K562 (cell line): Measurements from ENCODE around the gene SLC7A6. TPM values are rescaled to one million over a fixed set of nuclear protein-coding genes. Genes with fewer than 3 reads are reported as not detected.

Source experiments
- ATAC-seq: fragments of 200-7000 bp; cut with Tn5 transposase; 3 replicates; pipeline ENCODE4 v1.9.1; 2020; ENCODE audit warnings: moderate library complexity
- BruUV-seq: library from RNA; stranded (reverse); fragments of 400-500 nt; replicated peaks from 2 replicates; lab custom pipeline; 2021; lab: Mats Ljungman, UMichigan
- CTCF ChIA-PET: fragments of 300-600 bp; formaldehyde crosslinking; extraction: SDS; loops from one replicate; lab custom pipeline; 2021; ENCODE audit warnings: low intra/inter-chr PET ratio; lab: Yijun Ruan, JAX
- POLR2A ChIA-PET: fragments of 300-600, 350-650 bp; sonication (Branson Sonifier 250); formaldehyde crosslinking; extraction: SDS; loops from one replicate; lab custom pipeline; 2021; ENCODE audit warnings: antibody characterized with exemption, inconsistent platforms; lab: Yijun Ruan, JAX
- DNase-seq, 4 experiments: peaks; one replicate each; pipeline versions ENCODE4 v3.0.0 to v3.0.0-alpha.2; 2011 to 2018; ENCODE audit warnings: low spot score in 3 of 4, mixed read lengths in 3 of 4; ENCODE audit errors: extremely low read depth in 1 of 4
- FAIRE-seq: peaks from 2 replicates; lab custom pipeline; 2011; peaks lifted over from hg19 to GRCh38; lab: Jason Lieb, UNC
- H2AFZ ChIP-seq: 2 replicates; pipeline ENCODE4 v1.6.0; 2011; ENCODE audit warnings: low read depth, low read length, control low read depth, inconsistent platforms
- H3K27ac ChIP-seq: fragments of 200-600 bp; 3 replicates; pipeline ENCODE4 v1.8.0; 2011; ENCODE audit warnings: low read depth, mild to moderate bottlenecking, control low read depth, inconsistent platforms, low read length, moderate library complexity, mixed read lengths; ENCODE audit errors: extremely low read depth
- H3K27me3 ChIP-seq, 2 experiments: fragments of 300-600 bp in 1 of 2; 2 replicates in 1 of 2; 3 replicates in 1 of 2; pipeline versions ENCODE4 v1.6.0 to v1.8.0; 2011; ENCODE audit warnings: inconsistent platforms in 2 of 2, low read length in 2 of 2, mild to moderate bottlenecking in 1 of 2, mixed read lengths in 1 of 2, moderate library complexity in 1 of 2; ENCODE audit not compliant: control insufficient read depth in 2 of 2, insufficient read depth in 2 of 2
- H3K36me3 ChIP-seq: fragments of 300-600 bp; 3 replicates; pipeline ENCODE4 v1.8.0; 2011; ENCODE audit warnings: mild to moderate bottlenecking, low read length, inconsistent platforms; ENCODE audit not compliant: control insufficient read depth, insufficient read depth
- H3K4me1 ChIP-seq, 2 experiments: fragments of 200-600 bp in 1 of 2; replicated peaks in 1 of 2; 2 replicates in 1 of 2; 3 replicates in 1 of 2; pipeline versions ENCODE4 v1.5.1 to v1.8.0; 2011; ENCODE audit warnings: inconsistent platforms in 2 of 2, low read length in 2 of 2, mild to moderate bottlenecking in 1 of 2, mixed read lengths in 1 of 2, moderate library complexity in 1 of 2; ENCODE audit not compliant: control insufficient read depth in 2 of 2, insufficient read depth in 2 of 2
- H3K4me2 ChIP-seq: 2 replicates; pipeline ENCODE4 v1.6.1; 2011; ENCODE audit warnings: low read length, control low read depth, inconsistent platforms, mixed read lengths; ENCODE audit not compliant: insufficient read depth
- H3K4me3 ChIP-seq: fragments of 200-600 bp; sonication (generic), shearing (Covaris generic); 2 replicates; pipeline ENCODE4 v1.5.1; 2016; ENCODE audit warnings: control low read depth, inconsistent platforms
- H3K79me2 ChIP-seq: fragments of 200-600 bp; 3 replicates; pipeline ENCODE4 v1.8.0; 2011; ENCODE audit warnings: low read length, inconsistent platforms; ENCODE audit not compliant: control insufficient read depth, insufficient read depth
- H3K9ac ChIP-seq, 2 experiments: 2 replicates each; pipeline versions ENCODE4 v1.6.0 to v1.6.1; 2011; ENCODE audit warnings: low read depth in 2 of 2, low read length in 2 of 2, control low read depth in 1 of 2, inconsistent platforms in 1 of 2, mild to moderate bottlenecking in 1 of 2, mixed read lengths in 1 of 2; ENCODE audit not compliant: insufficient read depth in 1 of 2
- H3K9me1 ChIP-seq: one replicate; pipeline ENCODE4 v1.6.0; 2011; ENCODE audit warnings: inconsistent platforms, mild to moderate bottlenecking, low read length, moderate library complexity; ENCODE audit not compliant: control insufficient read depth, insufficient read depth
- H3K9me3 ChIP-seq: replicated peaks from 2 replicates; pipeline ENCODE4 v1.5.1; 2011; ENCODE audit warnings: low read depth, low read length, inconsistent platforms; ENCODE audit not compliant: control insufficient read depth, insufficient read depth
- H4K20me1 ChIP-seq: replicated peaks from 2 replicates; pipeline ENCODE4 v1.6.1; 2011; ENCODE audit warnings: low read length, inconsistent platforms, mixed read lengths; ENCODE audit not compliant: control insufficient read depth, insufficient read depth
- ARHGAP35 ChIP-seq: fragments of 450-650 bp; IDR thresholded peaks from 2 replicates; pipeline ENCODE4 v1.6.1; 2018; ENCODE audit not compliant: partially characterized antibody
- ATF1 ChIP-seq, 2 experiments: fragments of 450-650 bp in 1 of 2; IDR thresholded peaks; 2 replicates each; pipeline ENCODE4 v1.6.1; 2016; ENCODE audit warnings: missing compliant biosample characterization in 1 of 2, missing genetic modification characterization in 1 of 2
- CBX3 ChIP-seq, 2 experiments: IDR thresholded peaks; 1 replicate in 1 of 2; 2 replicates in 1 of 2; pipeline ENCODE4 v1.6.1; 2012; ENCODE audit warnings: inconsistent platforms in 2 of 2, low read length in 2 of 2, borderline replicate concordance in 1 of 2, control low read depth in 1 of 2
- SAP30 ChIP-seq: fragments of 200-600 bp; sonication (generic); IDR thresholded peaks from 2 replicates; pipeline ENCODE4 v1.6.1; 2012; ENCODE audit warnings: borderline replicate concordance, low read depth, mild to moderate bottlenecking, moderate library complexity, low read length, control low read depth, inconsistent platforms; ENCODE audit not compliant: insufficient read depth, poor library complexity, severe bottlenecking
- WGBS: fragments of 100-300 bp; shearing (Covaris generic); methylation state at CpG from one replicate; pipeline ENCODE4 v1.1.6; 2016; ENCODE audit warnings: low coverage, mixed read lengths; ENCODE audit not compliant: insufficient coverage; ENCODE audit errors: missing lambda C conversion rate; 5-methylcytosine and 5-hydroxymethylcytosine counted together
- in situ Hi-C: fragments of 300-500 bp; cut with MboI; formaldehyde crosslinking; loops from 4 replicates; pipeline ENCODE4 v1.15.0; 2018; ENCODE audit warnings: inconsistent platforms, mixed read lengths
- intact Hi-C: fragments of 100-400 bp; cut with micrococcal nuclease; formaldehyde crosslinking; loops from 2 replicates; pipeline ENCODE4 v1.14.2; 2022
- polyA plus RNA-seq, 8 experiments: library from polyadenylated mRNA; depleted of rRNA in 4 of 8; stranded (reverse) in 5 of 8; unstranded in 3 of 8; fragments of >200 nt; fragmentation: Nextera tagmentation in 2 of 8; fragmentation: Illumina TruSeq in 1 of 8; extraction: Ambion mirVana in 2 of 8; extraction: Trizol in 1 of 8; gene quantifications; 2 replicates each; pipeline versions ENCODE4 v1.2.1 to v1.2.3, GENCODE V29; 2011 to 2014; ENCODE audit warnings: inconsistent platforms in 1 of 8, missing spikeins in 1 of 8
- total RNA-seq, 7 experiments: library from RNA; depleted of rRNA in 6 of 7; stranded (reverse); fragments of >200 nt in 6 of 7; fragmentation: Illumina TruSeq in 2 of 7; extraction: Trizol in 2 of 7; gene quantifications; 2 replicates each; pipeline versions ENCODE4 v1.2.1 to v1.2.3, GENCODE V29; 2011 to 2021; ENCODE audit warnings: low replicate concordance in 1 of 7
- TF ChIP-seq, protein P1 (sequence below): sonication (generic); formaldehyde crosslinking; IDR thresholded peaks from 2 replicates; pipeline ENCODE4 v1.9.0; 2022; ENCODE audit warnings: mild to moderate bottlenecking, missing genetic modification reagents

SLC7A6 gene
- total and polyA plus RNA-seq, 9 of the 15 experiments (the other 6 are each of a cell fraction or from before 2014, with no cell fraction given), result 12.6 to 60.1 (median 29.8) TPM

DNA sequence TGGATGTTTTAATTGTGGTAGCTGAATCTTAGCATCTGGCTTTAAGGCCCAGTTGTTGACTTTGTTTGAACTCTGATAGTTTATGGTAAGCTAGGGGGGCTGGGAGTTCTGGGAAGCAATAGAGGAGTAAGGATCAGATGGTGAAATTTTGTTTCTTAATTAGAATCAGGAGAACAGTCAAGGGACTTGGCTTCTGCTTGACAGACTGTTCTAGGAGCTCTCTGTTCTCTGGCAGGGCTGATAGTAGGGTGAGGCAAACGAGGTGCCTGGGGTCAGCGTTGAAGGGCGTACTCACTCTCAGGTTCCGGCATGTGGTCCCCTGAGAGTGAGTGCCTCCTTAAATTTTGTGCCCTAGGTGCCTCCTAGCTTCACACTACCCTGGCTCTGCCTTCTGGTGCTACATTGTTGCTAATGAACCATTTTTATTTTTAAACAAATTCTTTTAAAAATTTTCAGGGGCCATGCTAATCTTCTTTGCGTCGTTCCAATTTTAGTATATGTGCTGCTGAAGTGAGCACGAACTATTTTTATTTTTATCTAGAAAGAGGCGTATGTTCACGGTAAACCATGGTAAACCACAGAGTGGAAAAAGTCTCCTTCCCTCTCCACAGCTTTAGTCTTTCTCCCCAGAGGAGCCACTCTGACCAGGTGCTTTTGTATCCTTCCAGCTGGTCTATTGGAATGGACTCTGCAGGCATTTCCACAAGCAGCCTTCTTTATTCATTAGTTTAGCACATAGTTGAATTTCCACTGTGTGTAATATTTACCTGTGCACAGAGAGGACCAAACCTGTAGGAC is 19.7 kb downstream of the SLC7A6 start:
- WGBS, result 63% methylated on average over 9 of the region's 9 CpGs

More for the DNA sequence above, 19.7 kb downstream of the SLC7A6 start:
- POLR2A ChIA-PET, result interaction anchor here (0.6 to 1.8 kb wide), 11 partner anchors 10 to 578 kb away, joined by 3 to 8 read pairs (median 3); no protein-coding TSS in a partner anchor
- BruUV-seq, result no TSS peak
- no peak overlapping the region for H3K4me3 ChIP-seq
- H3K36me3 ChIP-seq, result peaks cover 77% of the 10 kb centered on the region
- CTCF ChIA-PET, result interaction anchor here (0.6 kb wide), 1 partner anchor 699 kb away, joined by 3 read pairs; no protein-coding TSS in a partner anchor
- 0 out of 2 replicates have a peak, but pooled peaks cover 7% of the 10 kb centered on the region for H4K20me1 ChIP-seq
- no peaks in the 10 kb centered on the region for H3K9me1 ChIP-seq
- H3K27ac ChIP-seq, result peak overlapping the region; percentile 28; the same call in 1 of the 3 replicates
- no peak overlapping the region for H2AFZ ChIP-seq
- no peak for DNase-seq
- TF ChIP-seq SAP30 (no peak), ATF1 (CRISPR knock-in tag; IDR thresholded peaks at IDR 0.05) (no peak), ATF1 (tag; IDR thresholded peaks at IDR 0.05) (no peak), ARHGAP35 (no peak), CBX3 (IDR thresholded peaks at IDR 0.05; ENCODE audit: borderline replicate concordance in 1 of 2, low read length in 2 of 2) (no peak)
- TF ChIP-seq, protein P1, sequence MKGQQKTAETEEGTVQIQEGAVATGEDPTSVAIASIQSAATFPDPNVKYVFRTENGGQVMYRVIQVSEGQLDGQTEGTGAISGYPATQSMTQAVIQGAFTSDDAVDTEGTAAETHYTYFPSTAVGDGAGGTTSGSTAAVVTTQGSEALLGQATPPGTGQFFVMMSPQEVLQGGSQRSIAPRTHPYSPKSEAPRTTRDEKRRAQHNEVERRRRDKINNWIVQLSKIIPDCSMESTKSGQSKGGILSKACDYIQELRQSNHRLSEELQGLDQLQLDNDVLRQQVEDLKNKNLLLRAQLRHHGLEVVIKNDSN (CRISPR knock-in tag), result no peak
- TF ChIP-seq, all 486 proteins: peak for 0
- H3K9me3 ChIP-seq, result no peaks in the 10 kb centered on the region
- in situ Hi-C loops, result no loop called here
- H3K9ac ChIP-seq, result no peak overlapping the region
- intact Hi-C loops, result no loop called here
- ATAC-seq (peak; percentile 23; the same call in 1 of the 3 replicates), FAIRE-seq (peak; percentile 48)
- H3K27me3 ChIP-seq, result no peaks in the 10 kb centered on the region
- peaks cover 0 to 23% of the 10 kb centered on the region in 2 experiments for H3K4me1 ChIP-seq
- H3K4me2 ChIP-seq, result no peak overlapping the region
- H3K79me2 ChIP-seq, result peaks cover 32% of the 10 kb centered on the region
